Measurements from ENCODE around the gene CFAP92.

GRCh38 chr3:128919988-128920387, 73.9 kb downstream of the CFAP92 start:
- TF ChIP-seq, protein P1, sequence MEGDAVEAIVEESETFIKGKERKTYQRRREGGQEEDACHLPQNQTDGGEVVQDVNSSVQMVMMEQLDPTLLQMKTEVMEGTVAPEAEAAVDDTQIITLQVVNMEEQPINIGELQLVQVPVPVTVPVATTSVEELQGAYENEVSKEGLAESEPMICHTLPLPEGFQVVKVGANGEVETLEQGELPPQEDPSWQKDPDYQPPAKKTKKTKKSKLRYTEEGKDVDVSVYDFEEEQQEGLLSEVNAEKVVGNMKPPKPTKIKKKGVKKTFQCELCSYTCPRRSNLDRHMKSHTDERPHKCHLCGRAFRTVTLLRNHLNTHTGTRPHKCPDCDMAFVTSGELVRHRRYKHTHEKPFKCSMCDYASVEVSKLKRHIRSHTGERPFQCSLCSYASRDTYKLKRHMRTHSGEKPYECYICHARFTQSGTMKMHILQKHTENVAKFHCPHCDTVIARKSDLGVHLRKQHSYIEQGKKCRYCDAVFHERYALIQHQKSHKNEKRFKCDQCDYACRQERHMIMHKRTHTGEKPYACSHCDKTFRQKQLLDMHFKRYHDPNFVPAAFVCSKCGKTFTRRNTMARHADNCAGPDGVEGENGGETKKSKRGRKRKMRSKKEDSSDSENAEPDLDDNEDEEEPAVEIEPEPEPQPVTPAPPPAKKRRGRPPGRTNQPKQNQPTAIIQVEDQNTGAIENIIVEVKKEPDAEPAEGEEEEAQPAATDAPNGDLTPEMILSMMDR (IDR thresholded peaks at IDR 0.05) = no peak
- no peak for TF ChIP-seq POLR2AphosphoS5 (IDR thresholded peaks at IDR 0.05)

Data from sigmoid colon (tissue), 4 donors.